Activated CD4-positive, alpha-beta T cell treated with anti-CD3 and anti-CD28 coated beads, Interleukin-2, amount 50 U/mL, for 48 hours (primary cell): Measurements from ENCODE around the gene FIBCD1.

ENCODE experiments used
- DNase-seq, 2 experiments: peaks; one replicate each; pipeline ENCODE4 v3.0.0-alpha.2; 2020

The FIBCD1 gene

DNA sequence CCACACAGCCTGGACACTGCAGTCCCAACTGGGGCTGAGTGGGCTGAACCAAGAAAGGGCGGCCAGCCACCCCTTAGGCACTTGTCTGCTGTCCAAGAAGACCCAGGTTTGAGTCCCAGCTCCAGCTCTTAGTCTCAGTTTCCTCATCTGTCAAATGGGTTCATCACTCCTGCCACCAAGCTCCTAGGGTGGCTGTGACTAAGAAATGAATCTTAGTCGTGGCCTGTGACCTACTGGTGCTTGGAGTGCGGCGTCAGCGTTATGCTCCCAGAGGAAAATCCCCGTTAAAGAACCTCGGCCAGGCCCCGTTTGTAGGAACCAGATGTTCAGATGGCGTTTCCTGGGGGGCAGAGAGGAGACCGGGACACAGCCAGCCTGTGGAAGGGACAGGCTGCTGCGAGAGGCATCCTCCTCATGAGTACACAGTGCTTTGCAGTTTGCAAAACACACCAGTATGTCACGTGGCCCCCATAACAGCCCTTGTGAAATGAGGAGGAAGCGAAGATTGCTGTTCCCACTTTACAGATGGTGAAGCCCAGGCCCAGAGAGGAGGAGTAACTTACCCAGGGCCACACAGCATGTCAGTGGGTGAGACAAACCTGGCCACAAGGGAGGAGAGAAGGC, 3.3 kb downstream of the FIBCD1 start:
- DNase-seq, result no peak

DNA sequence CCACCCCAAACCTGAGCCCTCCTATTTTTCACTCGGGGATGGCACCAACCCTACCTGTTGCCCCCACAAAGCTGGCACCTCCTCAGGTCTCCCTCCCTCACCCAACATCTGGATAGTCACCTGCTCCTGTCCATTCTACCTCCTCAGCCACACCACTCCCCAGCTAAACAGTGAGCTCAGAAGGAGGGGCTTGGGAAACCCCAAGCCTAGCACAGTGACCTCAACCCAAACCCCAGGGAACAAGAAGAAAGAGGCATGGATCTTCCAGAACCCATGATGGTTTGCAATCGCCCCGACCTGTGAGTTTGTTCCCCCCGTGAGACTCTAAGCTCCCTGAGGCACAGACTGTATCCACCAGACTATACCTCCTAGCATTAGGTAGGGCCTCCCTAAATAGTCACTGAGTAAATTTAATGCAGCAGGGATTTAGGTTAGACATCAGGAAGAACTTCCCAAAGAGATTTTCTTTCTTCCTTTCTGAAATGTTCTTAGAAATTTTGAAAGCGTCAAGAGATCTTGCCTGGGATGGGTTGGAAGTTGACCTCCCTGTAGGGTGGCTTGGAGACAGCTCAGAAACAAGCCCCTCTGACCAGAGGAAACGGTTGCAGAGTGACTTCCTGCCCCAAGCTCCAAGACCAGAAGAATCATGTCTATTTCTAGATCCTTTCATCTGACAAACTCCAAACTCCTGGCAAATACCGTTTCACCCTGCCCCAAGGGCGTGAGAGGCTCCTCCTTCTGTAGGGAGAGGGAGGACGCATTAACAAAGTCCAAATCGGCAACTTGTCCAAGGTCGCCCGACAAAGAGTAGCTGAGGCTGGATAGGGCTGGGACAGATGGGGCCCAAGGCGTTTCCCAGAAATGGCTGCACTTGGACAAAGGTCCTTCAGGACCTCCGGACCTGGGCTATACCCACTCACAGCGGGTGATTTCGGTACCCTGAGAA, 4.1 kb downstream of the FIBCD1 start:
- no peak for DNase-seq

DNA sequence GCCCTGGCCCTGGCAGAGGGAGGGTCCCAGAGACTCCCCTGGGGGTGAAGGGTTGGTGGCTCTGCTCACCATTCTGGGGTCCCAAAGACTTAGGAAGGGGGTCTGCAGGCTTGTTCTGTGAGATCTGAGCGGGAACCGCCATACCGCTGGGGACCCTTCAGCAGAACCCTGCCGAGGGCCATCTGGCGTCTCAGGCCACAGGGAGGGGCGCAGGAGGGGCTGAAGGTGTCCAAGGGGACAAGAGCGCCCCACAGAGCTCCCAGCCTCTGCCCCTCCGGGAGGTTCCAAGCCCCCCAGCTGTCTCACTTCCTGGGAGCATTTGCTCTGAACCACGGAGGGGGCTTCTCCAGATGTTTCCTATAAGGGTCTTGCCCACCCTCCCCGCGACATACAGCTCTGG, 4.8 kb downstream of the FIBCD1 start:
- no peak for DNase-seq

DNA sequence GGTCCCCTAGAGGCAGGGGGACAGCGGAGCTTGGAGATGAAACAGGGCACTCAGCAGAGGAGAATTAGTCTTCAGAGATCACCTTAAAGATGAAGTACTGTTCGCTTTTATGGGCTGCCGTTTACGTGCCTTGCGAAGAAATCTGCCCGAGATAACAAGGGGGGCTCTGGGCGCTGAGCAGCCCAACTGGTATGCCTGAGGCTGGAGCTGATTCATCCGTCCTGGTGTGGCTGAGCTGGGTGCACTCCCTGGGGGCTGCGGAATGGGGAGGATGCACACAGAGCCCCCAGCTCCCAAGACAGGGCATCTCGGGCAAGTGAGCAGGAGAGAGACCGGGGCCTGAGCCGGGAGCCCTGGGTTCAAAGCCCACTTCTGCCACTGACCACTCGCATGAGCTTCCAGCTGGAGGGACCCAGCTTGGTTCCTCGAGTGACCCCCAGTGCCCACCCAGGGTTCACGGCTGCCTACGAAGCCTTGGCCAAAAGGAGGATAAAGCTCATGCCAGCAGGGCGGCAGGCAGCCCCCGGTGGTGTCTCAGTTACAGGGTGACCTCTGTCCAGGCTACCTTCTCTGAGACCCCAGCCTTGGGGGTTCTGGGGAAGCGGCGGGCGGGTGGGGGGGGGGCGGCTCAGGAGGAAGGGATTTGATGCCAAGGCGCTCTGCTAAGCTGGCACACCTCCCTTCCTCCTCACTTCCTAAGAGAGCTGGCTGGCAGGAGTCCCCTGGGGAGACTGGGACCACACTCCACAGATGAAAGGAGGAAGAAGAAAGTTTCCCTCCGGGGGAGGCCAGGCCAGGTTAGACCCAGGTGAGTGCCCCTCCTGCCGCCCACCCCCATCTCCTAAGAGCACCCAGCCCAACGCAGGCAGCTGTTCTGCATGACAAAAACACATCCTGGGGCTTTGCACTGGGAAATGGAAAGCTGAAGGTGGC, 5.7 kb downstream of the FIBCD1 start:
- no peak for DNase-seq

DNA sequence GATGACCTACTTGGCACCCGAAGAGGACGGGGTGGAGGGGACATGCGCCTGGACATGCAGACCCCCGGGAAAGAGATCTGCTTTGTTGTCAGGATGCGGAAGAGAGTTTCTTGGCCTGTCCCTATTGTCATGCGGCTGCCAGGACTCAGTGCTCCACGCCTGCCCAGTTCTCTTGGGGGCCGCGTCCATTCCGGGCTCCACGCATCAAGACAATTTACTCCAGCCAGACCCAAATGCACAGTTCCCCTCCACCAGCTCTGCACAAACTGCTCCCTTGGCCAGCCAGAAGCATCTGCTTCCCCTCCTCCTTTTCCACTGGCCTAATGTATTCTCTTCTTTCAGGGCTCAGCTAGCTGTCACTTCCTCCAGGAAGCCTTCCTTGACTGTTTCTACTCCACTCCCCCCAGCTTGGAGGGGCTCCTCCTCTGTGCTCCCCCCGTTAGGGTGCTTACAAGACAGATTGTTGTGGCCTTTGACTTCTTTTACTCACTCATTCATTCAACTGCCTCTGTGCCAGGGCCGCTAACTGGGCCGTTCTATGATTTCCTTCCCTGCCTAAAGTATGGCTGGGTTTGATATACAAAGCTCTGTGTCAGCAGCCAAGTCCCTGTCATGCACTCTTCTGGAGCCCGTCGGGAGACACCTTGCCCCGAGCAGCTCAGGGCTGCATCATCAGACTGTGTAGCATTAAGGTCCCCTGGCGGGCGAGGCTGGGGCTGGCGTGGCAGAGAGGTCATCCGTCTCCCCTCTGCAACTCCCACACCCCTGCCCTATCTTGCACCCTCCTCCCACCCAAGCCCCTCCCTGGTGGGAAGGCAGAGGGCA, 6.6 kb downstream of the FIBCD1 start:
- no peak for DNase-seq

DNA sequence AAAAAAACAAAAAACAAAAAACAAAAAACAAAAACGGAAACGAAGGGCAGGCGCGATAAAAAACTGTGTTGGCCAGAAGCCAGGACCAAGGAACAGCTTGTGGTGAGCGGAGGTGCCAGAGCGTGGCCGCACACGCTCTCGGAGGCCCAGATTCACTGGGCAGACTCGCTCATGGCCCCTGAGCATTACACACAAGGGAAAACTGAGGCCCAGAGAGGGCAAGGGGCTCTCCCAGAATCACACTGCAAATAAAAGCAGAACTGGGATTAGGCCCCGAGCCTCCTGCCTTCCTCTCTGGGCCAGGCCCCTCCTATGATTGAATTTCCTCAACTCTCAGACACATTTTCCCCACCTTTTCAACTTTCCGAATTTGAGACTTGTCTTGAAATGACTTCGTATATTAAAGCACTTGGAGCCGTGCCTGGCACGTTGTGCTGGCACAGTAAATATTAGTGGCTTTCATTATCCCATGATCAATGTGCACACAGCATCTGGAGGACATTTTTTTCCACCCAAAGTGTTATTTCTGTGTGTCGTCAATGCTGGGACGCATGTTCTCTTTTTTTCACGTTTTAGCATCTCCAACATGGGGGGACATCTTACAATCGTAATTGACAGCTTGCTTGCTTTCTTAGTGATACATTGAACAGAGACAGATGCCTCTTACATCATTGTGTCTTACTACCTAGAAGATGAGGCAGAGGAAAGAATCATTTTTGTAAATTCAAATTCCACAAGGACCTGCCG, 7.4 kb downstream of the FIBCD1 start:
- DNase-seq, result no peak

DNA sequence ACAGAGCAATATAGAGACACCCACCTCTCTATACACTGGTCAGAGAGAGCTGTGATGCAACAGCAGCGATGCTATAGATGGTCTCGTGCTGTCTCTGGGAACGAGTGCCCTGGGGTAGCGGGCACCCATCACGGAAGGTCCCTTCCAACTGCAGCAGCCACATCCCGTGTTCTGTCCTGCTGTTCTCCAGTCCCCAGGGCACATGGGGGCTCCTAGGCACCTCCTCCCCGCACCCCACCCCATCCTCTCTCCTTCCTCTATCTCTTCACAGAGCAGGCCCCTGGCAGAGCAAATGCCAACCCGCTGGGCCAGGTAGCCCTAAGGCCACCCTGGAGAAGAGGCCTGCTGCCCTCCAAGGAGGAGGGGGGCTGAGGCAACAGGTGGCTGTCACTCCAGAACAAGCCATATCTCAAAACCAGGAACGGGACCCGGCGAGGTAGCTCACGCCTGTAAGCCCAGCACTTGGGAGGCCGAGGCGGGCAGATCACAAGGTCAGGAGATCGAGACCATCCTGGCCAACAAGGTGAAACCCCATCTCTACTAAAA, 8.2 kb downstream of the FIBCD1 start:
- DNase-seq, result no peak

DNA sequence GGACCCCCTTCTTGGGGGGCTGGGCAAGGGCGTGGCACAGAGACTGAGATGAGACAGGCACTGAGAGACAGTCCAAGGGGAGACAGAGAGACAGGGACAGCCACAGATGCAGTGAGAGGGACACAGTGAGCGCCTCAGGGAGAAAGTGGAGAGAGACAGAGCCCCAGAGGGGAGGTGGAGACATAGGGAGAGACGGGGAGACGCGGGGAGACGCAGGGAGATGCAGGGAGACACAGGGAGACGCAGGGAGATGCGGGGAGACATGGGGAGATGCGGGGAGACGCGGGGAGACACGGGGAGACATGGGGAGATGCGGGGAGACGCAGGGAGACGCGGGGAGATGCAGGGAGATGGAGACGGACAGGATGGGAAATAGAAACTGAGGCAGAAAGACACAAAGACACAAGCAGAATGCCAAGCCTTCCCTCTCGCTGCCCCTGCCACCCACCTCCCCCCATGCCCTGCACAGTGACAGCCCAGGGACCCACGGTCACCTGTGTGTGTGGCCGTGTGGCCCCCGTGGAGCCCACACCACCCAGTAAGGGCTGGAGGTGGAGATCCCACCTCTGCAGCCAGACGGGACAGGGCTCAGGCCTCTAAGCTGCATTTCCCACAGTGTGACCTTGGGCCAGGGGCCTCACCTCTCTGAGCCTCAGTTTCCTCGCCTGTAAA, 8.8 kb downstream of the FIBCD1 start:
- no peak for DNase-seq

DNA sequence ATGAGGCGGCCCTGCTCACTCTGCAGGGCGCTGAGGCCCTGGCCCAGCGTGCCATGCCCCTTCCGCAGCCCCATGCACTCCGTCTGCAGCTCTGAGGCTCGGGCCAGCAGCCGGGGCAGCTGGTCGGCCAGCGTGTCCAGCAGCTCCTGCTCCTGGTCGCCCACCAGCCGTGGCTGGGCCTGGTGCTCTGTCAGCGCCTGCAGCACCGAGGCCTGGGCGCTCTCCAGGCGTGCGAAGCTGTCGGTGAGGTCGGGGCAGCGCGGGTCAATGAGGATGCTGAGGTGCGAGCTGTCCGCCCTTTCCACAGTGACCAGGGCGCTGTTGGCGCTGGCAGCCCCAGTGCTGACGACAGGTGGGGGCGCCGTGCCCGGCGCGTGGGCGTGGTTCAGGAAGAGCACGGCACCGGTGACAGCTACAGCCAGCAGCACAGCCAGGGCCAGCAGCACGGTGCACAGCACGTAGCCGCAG, 9.4 kb downstream of the FIBCD1 start:
- no peak for DNase-seq

DNA sequence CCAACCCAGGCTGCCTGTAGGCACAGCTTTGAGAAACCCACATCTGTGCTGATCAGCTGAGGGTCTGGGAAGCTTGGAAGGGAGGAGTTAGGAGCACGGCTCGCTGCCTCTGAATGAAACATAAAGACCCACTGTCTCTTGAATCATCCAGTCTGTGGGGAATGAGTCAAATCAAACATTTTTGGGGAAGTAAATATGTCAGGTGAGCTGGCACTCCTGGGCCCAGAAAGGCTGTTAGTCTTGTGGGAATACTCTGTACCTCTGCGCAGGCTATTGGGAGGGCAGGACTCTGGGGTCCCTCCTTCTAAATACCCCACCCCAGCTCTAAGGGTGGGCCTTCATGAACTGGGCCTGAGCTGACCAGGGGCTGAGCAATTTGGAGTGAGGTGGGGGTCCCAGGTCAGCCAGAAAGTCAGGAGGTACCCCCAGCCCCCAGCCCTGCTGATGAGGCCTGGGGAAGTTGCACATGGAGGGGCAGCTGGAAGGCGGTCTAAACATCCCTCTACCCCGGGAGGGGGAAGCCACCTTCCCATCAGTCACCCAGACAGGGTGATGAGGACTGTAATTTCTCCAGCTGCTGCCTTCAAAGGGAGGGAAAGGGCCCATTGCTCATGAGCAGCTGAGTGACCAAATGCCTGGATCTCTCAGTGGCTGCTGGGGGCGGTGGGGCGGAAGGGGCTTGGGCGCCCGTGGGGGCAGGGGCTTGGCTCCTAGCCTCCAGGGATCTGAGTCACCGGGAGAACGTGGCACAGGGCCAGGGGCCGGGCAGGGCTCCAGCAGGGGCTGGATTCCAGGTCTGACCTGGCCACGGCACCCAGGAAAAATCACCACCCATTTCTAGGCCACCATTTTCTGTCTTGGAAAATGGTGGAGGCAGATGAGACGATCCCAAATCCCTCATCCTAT, 10.8 kb downstream of the FIBCD1 start:
- no peak for DNase-seq

DNA sequence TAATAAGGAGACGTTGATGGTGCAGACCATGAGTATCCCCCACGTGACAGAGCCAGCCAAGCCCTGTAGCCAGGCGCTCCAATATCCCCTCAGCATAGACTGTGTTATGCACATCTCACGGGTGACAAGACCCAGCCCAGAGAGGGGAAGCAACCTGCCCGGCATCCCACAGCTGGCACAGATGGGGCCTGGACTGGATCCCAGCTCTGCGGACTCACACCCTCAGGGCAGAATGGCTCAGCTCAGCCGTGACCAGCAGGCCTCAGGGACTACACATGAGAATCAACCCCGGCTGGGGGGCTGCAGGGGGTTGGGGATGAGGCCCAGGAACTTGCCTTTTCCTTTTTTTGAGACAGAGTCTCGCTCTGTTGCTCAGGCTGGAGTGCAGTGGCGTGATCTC, 11.7 kb downstream of the FIBCD1 start:
- no peak for DNase-seq

DNA sequence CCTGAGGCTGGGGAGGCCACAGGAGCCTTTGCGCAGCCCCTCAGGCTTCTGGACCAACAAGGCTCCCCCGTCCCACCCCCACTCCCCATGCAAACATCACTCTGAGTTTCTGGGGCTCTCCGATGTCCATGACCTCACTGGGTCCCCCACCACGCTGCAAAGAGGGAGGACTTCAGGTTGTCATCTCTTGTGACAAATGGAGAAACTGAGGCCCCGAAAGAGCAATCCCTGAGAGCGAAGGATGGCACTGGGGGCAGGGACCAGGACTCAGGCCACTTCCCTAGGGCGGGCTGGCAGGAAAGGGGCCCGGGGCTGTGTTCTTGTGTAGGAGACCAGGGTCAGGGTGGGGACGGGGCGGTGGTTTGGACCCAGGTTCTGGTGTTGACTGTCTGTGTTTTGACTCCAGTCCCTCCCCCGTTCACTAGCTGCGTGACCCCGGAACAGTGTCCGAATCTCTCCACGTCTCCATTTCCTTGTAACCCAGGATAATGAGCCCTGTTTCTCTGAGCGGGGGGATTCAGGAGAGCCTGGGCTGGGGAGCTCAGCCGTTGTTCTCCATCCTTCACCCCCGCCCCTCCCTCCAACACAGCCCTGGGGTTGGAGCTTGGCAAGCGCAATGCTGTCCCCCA, 13.9 kb downstream of the FIBCD1 start:
- DNase-seq, result no peak

DNA sequence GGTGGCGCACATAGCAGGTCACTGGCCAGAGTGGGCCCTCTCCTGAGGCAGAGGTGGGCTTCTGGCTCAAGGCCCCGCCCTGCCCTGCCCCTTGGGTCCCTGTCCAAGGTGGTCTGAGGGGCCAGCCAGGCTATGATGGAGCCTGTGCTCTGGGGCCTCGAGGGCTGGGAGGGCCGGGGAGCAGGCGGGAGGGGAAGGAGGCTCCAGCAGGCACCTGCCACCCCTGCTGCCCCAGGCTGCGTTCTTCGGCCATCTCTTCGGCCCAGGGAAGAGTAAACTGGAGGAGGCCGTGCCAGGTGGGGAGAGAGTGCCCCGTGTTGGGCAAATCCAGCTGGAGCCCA, 14.6 kb downstream of the FIBCD1 start:
- DNase-seq, result no peak

DNA sequence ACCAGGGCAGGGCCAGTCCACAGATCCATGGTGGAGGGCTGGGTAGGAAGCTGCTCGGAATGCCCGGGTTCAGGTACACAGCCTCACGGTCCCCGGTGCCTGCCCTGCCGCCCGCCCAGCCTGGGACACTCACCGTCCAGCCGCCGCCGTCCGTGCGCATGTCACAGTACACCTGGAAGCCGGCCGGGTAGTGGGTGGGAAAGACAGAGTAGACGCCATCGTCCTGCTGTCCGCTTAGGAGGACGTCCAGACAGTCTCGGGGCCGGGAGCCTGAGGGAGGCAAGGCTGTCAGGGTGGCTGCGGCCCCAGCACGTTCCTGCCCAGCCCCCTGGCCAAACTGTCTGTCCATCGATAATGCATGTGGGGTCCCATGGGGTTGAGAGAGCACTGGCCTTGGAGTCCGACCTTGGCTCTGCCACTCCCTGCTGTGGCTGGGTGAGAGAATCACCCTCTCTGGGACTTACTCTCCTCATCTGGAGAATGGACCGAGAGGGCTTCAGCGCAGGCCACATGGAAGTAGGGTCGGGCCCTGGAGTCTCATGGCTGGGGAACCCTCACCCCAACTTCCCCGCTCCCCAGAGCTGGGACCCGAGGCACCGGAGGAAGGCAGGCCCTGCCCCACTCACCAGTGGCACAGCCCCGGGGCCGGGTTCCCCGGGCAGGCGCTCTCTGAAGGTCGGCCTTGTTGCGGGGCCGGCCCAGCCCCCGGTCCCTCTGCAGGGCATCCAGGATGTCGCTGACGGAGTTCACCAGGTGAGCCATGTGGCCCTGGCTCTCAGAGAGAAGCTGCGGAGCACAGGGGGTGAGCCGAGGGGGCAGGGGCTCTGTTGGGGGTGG, 15.2 kb downstream of the FIBCD1 start:
- DNase-seq, result no peak

DNA sequence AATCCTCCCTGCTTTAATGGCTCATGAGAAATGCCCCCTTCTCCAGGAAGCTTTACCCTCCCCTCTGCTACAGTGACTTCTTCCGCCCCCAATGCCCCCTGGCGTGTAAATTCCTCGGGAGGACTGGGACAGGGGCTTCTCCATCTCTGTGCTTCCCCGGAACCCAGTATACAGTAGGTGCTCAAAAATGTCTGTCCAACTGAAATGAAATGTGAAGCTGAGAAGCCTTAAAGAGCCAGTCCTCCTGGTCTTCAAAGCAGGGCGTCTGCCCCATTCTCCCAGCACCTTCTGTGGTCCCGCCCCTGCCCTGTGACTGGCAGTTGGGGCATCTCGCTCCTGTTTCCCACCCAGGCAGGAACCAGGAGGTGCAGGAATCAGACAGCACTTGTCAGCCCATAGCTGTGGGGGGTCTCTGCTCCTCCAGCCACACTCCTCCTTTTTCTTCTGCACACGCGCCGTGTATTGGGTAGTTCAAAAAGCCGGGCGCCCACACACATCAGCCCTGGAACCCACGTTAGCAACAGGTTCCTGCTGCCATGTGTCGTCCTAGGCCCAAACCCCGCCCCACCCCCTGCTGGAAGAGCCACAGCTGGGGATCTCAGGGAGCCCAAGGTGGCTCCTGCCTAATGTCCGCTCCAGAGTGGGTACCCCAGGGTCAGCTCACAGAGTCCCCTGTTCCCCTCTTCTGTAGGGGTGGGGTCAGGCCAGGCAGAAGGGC, 16.0 kb downstream of the FIBCD1 start:
- DNase-seq, result no peak

DNA sequence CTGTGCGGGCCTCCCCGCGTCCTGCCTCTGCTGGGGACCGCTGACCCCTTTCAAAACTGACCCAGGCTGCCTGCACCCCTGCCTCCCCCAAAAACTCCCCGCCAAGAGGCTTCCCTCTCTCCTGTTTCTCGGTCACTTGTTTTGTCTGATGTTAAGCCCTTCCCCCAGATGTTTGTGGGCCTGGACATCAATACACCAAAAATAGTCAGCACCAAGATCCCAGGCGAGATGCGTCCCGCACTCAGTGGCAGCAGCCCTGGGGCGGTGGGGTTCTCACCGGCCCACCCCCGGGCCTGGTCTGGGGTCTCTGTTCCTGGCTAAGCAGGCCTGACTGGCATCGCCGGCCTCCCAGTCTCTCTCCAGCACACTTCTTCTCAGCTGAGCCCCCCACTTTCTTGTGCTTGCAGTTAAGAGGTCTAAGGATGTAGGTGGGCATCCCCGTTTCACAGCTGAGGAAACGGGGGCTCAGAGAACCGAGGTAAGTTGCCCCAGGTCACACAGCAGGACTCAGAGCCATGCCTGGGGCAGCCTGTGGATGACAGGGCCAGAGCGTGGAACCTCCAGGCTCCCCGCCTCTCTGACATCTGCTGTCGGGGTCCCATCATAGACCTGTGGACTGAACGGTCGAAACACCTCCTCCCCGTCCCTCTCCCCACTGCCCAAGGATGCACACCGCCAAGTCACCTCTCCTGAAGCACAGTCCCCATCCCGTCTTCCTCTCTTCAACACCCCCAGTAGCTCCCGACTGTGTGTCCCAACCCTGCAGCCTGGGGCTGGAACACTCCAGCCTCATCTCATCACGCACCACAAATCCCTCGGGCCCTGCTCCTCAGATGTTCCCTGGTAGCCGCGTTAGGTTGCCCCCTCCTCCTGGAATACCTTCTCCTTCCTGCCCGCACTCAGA, 16.8 kb downstream of the FIBCD1 start:
- no peak for DNase-seq
